NCI-H82 treated with DMSO at 0.1 percent for 48 hours (cell line): ENCODE data around the gene NDUFS2.
A peak's percentile ranks its signal among the peaks of the same experiment; 100 is the strongest.
"Not testable (repeated sequence)": the region's sequence is repeated elsewhere in the genome, so short reads cannot be mapped to it uniquely, and the experiment has no call there.

ENCODE experiments used
- DNase-seq: peaks from one replicate; lab custom pipeline; 2025; ENCODE audit not compliant: unreplicated experiment; lab: John Stamatoyannopoulos, UW

The NDUFS2 gene

GRCh38 chr1:161218301-161219077 lies 16.3 kb downstream of the NDUFS2 start:
- no peak for DNase-seq

- DNase-seq: no peak
Observed at GRCh38 chr1:161219078-161219892, 17.1 kb downstream of the NDUFS2 start.

- DNase-seq: no peak
Observed at GRCh38 chr1:161220002-161220401, 17.8 kb downstream of the NDUFS2 start.

- DNase-seq: no peak
Observed at GRCh38 chr1:161222175-161223019, 20.2 kb downstream of the NDUFS2 start.

- no peak for DNase-seq
Observed at GRCh38 chr1:161223805-161224694, 21.9 kb downstream of the NDUFS2 start.

- DNase-seq: not testable (repeated sequence)
Observed at GRCh38 chr1:161224695-161225087, 22.5 kb downstream of the NDUFS2 start.

GRCh38 chr1:161225178-161225533 lies 23.0 kb downstream of the NDUFS2 start:
- no peak for DNase-seq

GRCh38 chr1:161225534-161226319 lies 23.6 kb downstream of the NDUFS2 start, which contains the start of gene TOMM40L:
Gene TOMM40L, plus strand, starts transcription at chr1:161226060. Its CDS starts 430 bp downstream, at chr1:161226490.
- DNase-seq: peak; percentile 100

- DNase-seq: no peak
Observed at GRCh38 chr1:161226320-161226711, 24.1 kb downstream of the NDUFS2 start.

GRCh38 chr1:161226759-161227158 lies 24.6 kb downstream of the NDUFS2 start:
- no peak for DNase-seq

GRCh38 chr1:161227196-161227871 lies 25.2 kb downstream of the NDUFS2 start:
- peak; percentile 76 for DNase-seq

- DNase-seq: no peak
Observed at GRCh38 chr1:161228032-161228431, 25.9 kb downstream of the NDUFS2 start.

GRCh38 chr1:161229896-161230295 lies 27.7 kb downstream of the NDUFS2 start:
- DNase-seq: no peak

- DNase-seq: no peak
Observed at GRCh38 chr1:161230762-161231161, 28.6 kb downstream of the NDUFS2 start.

GRCh38 chr1:161233102-161233501 lies 30.9 kb downstream of the NDUFS2 start:
- DNase-seq: no peak

- DNase-seq: no peak
Observed at GRCh38 chr1:161235957-161236775, 34.0 kb downstream of the NDUFS2 start.

GRCh38 chr1:161238039-161238473 lies 35.9 kb downstream of the NDUFS2 start, which contains the start of gene NR1I3:
Gene NR1I3, minus strand, starts transcription at chr1:161238203. Its CDS starts 1,638 bp downstream, at chr1:161236565.
- DNase-seq: no peak

- no peak for DNase-seq
Observed at GRCh38 chr1:161241682-161242081, 39.5 kb downstream of the NDUFS2 start.
